HG03045 (cell line): ENCODE measurements around the gene P2RY11.

ENCODE experiments used
- ATAC-seq: cut with Tn5 transposase; IDR thresholded peaks from one replicate; pipeline ENCODE4 v1.9.1; 2021; ENCODE audit warnings: mild to moderate bottlenecking, moderate library complexity; ENCODE audit not compliant: unreplicated experiment

Gene P2RY11

DNA sequence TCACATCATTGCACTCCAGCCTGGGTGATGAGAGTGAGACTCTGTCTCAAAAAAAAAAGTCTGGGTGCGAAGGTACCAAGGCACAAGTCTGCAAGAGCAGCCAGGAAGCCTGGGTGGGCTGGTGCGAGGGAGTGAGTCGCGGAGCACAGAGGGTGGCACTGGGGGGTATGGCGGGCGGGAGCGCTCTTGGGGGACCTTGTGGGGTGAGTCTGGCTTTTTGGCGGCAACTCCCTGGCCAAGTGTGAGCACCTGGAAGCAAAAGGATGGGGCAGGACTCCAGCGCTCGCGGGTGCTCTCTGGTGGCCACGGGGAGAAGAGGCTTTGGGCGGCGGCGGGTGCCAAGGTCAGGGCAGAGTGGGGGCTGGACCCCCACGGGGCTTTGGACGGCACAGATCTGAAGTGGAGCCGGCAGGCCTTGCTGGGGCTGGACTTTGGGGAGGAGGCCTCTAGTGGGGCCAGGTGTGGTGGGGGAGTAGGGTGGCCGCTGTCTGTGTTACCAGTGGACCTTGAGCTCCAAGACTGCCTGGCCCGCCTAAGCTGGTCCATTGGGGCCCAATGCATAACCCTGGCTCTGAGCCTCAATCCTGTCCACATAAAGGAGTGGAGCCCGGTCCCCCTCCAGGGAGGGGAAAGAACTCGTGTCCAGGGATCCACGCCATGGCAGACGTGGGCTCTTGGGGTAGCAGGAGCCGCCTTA, 1.6 kb downstream of the P2RY11 start:
- ATAC-seq, result no peak

DNA sequence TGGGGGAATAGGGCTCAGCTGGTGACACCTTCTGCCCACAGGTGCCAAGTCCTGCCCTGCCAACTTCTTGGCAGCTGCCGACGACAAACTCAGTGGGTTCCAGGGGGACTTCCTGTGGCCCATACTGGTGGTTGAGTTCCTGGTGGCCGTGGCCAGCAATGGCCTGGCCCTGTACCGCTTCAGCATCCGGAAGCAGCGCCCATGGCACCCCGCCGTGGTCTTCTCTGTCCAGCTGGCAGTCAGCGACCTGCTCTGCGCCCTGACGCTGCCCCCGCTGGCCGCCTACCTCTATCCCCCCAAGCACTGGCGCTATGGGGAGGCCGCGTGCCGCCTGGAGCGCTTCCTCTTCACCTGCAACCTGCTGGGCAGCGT, 2.1 kb downstream of the P2RY11 start:
- ATAC-seq, result no peak

DNA sequence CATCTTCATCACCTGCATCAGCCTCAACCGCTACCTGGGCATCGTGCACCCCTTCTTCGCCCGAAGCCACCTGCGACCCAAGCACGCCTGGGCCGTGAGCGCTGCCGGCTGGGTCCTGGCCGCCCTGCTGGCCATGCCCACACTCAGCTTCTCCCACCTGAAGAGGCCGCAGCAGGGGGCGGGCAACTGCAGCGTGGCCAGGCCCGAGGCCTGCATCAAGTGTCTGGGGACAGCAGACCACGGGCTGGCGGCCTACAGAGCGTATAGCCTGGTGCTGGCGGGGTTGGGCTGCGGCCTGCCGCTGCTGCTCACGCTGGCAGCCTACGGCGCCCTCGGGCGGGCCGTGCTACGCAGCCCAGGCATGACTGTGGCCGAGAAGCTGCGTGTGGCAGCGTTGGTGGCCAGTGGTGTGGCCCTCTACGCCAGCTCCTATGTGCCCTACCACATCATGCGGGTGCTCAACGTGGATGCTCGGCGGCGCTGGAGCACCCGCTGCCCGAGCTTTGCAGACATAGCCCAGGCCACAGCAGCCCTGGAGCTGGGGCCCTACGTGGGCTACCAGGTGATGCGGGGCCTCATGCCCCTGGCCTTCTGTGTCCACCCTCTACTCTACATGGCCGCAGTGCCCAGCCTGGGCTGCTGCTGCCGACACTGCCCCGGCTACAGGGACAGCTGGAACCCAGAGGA, 2.6 kb downstream of the P2RY11 start:
- ATAC-seq, result no peak

DNA sequence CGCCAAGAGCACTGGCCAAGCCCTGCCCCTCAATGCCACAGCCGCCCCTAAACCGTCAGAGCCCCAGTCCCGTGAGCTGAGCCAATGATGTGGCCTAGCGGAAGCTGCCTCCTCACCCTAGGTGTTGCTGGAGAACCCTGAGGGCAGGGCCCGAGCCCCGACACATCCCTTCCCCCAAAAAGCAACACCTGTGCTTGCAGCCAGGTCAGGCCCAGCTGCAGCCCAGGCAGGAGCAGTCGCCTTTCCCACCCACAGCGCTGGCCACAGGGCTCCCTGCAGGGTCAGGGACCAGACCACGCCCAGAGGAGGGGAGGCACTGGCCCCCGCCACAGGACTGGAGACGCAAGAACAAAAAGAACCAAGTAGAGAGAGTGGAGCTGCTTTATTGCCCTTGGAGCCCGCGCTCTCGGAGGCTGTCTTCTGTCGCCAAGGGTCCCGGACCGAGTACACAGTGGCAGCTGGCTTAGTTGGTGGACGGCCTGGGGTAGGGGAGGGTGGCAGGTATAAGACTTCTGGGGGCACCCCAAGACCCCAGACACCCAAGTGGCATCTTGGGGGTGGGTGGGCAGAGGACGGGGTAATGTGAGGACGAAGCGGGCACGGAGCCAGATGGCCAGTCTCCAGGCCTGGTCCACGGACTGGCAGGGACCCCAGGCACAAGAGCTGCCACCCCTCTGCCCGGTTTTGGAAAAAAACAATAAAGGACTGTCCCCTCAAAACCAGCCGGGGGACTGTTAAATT, 3.3 kb downstream of the P2RY11 start:
- no peak for ATAC-seq

DNA sequence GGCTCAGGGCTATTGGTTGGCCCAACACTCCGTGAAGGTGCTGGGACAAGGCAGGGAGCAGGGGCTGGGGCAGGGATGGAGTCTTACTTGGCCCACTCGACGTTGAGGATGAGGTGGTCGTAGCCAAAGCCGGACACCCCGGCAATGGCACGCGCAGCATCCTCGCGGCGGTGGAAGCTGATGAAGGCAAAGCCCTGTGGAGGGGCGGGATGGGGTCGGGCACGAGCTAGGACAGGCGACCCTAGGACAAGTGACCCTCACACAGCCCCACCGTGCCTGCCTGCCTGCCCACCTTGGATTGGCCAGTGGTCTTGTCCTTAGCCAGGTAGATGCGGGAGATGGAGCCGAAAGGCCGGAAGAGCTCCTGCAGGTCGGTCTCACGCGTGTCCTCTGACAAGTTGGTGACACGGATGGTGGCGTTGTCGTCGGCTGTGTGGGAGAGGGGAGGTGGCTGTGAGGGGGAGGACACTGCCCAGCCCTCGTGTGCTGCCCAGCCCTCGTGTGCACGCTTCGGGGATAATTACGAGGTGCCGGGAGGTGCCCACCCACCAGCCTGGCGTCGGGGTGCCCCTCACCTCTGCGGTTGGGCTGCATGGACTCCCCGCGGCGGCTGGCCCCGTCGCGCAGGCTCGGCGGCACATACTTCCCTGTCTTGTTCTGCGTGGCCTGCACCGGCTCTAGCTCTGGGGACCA, 4.0 kb downstream of the P2RY11 start:
- ATAC-seq, result no peak

DNA sequence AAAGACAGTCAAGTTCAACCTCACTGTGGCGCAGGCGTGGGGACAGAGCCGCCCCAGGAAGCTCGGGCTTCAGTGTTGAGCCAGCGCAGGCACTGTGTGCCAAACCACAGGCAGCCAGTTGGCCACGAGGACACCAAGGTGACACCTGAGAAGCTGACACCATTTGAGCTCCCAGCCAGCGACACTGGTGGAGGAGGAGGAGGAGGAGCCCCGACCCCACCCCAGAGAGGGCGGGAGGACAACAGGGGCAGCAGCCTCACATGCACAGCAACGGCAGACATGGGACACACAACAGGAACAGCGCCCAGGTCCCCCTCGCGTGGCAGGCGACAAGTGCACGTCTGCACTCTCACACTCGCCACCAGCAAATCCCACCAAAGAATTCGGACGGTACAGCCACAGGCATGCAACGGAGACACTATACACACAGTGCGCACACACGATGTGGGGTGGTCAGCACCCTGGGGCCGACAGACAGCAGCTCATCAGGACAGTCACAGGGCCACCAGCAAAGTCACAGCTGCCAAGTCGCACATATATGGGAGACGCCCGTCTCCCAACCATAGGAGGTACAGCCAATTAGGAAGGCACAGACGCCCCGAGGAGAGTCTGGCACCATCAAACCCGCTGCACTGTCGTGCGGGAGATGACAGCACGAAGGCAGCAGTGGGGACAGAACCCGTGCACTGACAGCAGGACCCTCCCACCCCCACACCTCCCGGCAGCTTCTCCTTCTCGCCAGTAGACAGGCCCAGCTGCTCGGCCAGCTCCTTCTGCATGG, 4.8 kb downstream of the P2RY11 start:
- ATAC-seq, result no peak

DNA sequence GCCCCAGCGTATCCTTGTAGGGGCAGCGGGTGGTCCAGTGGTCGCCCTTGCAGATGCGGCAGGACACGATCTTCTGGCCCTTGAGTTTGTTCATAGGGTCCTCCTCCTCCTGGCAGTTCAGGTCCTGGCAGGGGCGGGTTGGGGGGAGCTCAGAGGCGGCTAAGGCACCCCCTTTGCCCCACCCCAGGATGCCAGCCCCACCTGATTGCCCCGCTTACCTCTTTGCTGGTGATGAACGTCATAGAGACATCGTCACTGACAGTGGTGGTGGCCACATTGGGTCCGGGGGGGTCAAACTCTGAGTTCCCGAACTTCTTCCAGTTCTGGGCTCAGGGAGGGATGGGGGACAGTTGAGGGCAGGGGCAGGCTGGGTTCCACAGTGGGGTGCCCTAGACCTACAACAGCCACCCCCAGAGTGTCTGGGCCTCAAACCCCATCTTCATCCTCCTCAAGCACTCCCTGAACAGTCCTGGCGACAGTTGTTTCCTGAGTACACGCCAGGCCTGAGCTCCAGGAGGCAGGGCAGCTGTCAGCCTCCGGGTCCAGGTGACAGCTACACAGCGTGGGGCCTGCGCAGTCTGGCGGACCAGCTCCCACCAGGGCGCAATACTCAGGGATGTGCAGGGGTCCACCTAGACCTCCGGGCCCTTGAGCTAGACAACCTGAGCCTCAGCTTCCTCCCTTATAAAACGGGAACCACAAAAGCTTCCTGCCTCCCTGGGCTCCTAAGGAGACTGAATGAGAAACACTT, 5.5 kb downstream of the P2RY11 start:
- ATAC-seq, result no peak

DNA sequence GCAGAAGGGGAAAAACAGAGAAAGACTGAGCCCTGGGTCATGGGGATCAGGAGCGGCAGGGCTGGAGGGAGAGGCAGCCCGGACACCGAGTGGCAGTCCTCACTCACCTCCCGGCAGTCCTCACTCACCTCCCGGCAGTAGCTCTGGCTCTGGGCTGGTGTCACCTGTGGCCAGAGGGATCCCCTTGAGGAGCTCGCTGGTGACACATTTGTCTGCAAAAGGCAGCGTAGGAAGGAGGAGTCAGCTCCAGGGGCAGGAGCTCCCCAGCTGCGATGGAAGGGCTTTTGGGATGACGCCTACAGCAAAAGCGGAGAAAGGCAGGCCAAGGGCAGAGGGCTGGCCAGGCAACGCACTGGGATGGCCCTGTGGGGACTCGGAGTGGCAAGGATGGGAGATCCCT, 7.5 kb downstream of the P2RY11 start:
- no peak for ATAC-seq

DNA sequence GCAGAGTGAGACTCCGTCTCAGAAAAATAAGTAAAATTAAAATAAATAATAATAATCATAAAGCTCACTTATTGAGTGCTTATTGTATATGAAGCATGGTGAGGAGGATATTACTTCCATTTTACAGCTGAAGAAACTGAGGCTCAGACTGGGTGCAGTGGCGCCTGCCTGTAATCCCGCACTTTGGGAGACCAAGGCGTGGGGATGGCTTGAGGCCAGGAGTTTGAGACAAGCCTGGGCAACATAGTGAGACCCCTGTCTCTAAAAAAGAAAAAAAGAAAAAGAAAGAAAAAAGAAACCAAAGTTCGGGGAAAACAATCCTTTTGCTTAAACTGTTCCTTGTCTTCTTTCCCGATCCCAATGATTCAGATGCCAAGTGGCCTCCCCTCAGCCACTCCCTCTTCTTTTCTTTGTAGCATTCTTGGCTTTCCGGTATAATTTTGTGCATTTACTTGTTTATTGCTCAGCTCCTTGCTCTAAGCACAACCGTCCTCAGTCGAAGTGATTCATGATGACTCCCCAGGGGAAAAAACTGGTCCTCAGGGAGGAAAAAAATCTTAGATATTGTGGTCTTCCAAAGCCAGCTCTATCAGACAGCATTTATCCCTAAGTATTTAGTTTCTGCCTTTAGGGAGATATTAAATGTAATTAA, 9.2 kb downstream of the P2RY11 start:
- no peak for ATAC-seq

DNA sequence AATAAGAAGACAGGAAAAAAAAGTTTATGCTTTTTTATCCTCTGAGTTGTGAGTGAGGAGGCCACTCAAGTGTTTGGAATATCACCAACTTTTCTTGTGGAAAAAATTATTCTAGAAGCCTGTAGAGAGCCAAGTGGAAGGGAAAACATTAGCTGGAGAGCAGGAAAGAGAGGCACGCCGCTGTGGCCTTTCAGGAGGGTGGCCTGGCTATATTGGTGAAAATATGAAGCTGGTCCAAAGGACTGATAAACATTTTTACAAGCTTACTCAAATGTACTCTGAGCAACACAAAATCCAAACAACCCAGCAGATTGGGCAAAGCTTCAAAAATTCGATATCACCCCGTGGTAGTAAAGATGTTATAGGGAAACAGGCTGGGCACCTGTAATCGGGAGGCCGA, 10.6 kb downstream of the P2RY11 start:
- ATAC-seq, result no peak

DNA sequence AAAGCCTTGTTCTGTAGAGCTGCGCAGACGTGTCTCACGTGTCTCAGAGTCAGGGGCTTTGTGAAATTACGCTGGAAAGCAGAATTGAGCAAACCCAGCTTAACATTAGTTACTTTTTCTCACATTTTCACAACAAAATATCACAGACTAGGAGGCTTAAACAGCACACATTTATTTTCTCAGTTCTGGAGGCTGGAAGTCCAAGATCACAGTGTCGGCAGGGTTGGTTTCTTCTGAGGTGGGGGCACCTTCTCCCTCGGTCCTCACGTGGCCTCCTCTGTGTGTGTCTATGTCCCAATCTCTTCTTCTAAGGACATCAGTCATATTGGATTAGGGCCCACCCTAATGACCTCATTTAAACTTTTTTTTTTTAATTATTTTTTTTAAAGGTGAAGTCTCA, 12.9 kb downstream of the P2RY11 start:
- no peak for ATAC-seq

DNA sequence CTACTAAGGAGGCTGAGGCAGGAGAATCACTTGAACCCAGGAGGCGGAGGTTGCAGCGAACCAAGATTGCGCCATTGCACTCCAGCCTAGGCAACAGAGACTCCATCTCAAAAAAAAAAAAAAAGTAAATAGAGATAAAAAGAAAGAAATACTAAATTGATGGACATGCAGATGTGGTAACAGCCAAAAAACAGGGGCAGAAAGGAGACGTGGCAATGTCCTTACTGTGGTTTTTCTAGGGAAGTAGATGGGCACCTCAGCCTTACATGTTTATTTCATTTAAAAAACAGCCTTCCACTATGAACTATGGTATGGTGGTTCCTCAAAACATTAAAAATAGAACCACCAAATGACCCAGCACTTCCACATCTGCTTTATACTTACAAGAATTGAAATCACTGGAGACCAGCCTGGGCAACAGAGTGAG, 14.7 kb downstream of the P2RY11 start:
- ATAC-seq, result no peak

DNA sequence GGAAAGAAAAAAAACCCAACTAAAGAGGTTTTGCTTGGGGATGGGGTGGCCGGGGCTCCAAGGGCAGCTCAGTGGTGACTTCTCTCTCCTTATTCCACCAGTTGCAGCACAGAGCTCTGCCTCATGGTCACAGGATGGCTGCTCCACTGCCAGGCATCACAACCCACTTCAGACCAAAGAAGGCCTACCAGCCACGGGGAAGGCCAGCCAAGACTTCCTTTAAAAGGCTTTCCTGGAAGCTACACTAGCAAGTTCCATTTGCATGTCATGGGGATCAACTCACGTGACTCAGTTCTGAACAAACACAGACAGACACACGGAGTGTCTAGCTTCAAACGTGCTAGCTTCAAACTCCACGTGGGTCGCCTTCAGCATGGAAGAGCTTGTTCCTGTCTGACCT, 21.4 kb downstream of the P2RY11 start:
- ATAC-seq, result no peak

DNA sequence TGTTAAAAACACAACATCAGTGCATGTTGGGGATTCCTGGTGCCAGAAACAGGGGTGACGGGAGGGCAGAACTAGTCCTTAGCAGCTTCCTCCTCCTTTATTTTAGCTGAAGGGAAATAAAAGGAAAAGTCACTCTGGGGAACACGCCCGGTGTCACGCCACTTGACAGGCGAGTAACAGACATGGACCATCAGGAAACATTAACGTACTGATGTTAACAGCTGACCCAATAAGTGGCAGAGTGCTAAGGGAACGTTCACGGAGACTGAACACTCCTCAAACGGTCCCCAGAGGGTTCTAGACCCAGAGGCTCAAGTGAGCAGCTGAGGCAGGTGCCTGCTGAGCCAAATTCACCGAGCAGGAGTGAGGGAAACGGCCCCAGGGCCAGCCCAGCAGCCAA, 22.1 kb downstream of the P2RY11 start:
- no peak for ATAC-seq

DNA sequence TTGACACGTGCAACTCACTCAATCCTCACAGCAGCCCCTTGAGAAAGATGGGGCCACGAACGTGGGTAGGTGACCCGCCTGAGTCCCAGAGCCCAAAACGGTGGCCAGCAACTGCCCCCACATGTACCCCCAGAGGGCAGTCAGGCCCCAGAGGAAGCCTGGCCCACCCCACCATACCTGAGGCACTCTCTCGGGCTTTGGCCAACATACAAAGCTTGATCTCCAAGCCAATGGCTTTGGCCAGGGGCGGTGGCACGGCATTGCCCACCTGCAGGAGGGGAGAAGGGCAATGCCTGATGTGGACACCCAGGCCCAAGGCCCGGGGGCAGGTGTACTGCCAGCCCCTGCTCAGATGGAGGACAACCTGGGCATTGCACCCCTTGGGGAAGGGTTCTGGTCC, 22.5 kb downstream of the P2RY11 start:
- no peak for ATAC-seq

DNA sequence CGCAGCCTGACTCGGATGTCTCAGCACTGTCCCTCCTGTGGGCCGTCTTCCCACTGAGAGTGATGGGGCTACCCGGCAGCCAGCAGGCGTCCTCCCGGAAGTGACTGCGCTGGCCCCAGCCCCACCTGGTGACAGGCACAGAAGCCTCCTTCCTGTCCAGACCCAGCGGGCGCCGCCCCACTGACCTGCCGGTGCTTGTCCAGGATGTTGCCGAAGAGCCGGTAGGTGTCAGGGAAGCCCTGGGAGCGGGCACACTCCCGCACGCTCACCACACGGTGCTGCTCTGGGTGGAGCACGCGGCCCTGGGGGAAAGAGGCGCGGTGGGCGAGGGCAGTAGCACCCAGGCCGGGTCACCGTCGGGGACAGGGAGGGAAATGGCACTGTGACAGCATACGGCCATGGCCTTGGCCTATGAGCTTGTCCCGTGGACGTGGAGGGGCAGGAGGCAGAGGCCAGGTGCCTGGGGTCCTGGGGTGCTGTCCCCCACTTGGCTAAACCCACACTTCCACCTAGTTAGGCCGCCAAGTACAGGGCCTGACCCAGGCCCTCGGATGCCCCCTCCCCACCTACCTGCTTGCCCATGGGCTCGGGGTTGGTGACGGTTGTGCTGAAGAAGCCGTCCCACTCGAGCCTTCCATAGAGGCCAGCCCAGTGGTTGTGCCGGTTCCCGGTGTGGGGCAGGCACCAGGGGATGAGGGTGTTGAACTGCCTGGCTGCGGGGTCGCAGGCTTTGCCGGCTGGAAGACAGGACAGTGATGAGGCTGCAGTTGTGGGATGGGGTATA, 24.2 kb downstream of the P2RY11 start:
- no peak for ATAC-seq

DNA sequence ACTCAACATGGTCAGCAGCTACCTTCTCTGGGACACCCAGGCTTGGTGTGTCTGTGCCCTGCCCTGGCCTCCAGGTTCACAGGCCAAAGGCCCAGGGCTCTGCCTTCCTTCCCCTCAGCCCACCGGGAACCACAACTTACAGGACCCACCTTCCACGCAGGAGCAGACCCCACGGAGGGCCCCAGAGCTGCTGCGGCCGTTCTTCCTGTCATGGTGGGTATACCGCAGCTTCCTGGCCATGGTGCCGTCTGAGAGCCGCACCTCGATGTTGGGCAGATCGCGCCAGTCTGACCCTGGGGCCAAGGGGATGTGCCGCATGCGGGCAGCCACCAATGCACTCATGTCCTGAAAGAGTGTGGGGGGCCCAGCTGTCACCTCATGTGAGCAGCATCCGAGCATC, 25.4 kb downstream of the P2RY11 start:
- ATAC-seq, result no peak

DNA sequence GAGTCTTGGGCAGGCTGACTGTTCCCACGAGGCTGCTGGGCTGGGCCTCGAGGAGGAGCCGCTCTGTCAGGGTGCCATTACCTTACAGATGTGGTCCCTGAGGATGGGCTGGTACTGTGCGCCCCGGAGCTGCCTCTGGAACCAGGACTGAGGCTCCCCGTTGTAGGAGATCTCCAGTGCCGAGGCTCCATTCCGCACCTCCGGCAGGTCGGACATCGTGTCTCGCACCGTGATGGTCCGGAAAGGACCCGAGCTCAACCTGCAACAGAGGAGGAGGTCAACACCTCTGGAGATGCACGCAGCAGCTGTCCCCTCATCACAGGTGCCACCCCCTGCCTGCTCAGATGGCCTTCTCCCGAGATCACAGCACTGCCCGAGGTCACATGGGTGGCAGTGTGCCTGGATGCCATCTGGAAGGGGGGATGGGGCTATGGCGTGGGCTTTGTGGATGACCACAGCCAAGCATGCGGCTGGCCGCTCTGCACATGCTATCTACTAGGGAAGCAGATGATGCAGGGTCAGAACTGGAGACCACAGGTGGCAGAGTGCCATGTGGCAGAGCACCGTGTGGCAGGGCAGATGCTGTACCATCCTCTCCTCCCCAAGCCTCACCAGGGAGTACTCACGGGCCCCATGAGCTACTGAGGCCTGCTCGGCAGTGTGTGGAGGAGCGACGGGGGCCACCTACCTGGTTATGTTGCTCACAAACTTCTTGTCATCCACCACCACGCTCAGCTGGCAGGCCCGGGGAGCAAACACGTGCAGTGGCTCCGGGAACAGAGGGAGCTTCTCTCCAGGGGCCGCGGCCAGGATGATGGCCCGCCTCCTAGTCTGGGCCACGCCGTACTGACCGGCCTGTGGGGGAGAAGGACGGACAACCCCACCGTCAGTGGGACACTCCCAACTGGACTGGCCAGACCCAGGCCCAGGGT, 26.5 kb downstream of the P2RY11 start:
- ATAC-seq, result no peak
